ENCODE data around the gene GRK2.

Gene GRK2

DNA sequence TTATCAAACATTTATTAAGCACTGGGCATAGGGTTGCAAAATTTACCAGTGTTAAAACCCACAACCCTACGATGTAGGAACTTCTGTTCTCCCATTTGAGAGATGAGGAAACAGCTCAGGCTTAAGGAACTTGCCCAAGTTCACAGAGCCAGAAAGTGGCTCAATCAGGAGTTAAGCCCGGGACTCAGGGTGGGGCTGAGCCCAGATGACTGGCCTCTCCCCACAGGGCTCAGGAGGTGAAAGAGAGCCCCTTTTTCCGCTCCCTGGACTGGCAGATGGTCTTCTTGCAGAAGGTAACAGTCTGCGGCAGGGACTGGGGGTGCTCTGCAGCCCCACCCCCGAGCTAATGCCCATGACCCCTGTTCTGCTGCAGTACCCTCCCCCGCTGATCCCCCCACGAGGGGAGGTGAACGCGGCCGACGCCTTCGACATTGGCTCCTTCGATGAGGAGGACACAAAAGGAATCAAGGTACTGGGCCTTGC is 17.2 kb downstream of the GRK2 start:
- DNase-seq = no peak

DNA sequence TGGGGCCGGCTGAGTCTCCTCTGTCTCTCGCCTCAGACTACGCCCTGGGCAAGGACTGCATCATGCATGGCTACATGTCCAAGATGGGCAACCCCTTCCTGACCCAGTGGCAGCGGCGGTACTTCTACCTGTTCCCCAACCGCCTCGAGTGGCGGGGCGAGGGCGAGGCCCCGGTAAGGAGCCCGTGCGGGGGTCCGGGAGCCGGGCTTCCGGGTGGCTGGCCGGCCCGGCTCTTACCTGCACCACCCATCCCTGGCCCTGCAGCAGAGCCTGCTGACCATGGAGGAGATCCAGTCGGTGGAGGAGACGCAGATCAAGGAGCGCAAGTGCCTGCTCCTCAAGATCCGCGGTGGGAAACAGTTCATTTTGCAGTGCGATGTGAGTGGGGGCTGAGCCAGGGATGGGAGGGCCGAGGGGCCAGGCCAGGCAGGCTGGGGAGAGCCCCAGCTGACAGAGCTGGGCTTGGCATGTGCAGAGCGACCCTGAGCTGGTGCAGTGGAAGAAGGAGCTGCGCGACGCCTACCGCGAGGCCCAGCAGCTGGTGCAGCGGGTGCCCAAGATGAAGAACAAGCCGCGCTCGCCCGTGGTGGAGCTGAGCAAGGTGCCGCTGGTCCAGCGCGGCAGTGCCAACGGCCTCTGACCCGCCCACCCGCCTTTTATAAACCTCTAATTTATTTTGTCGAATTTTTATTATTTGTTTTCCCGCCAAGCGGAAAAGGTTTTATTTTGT is 18.7 kb downstream of the GRK2 start:
- DNase-seq = no peak

- no peak for DNase-seq
Observed at GRCh38 chr11:67285541-67286498, 19.5 kb downstream of the GRK2 start.

DNA sequence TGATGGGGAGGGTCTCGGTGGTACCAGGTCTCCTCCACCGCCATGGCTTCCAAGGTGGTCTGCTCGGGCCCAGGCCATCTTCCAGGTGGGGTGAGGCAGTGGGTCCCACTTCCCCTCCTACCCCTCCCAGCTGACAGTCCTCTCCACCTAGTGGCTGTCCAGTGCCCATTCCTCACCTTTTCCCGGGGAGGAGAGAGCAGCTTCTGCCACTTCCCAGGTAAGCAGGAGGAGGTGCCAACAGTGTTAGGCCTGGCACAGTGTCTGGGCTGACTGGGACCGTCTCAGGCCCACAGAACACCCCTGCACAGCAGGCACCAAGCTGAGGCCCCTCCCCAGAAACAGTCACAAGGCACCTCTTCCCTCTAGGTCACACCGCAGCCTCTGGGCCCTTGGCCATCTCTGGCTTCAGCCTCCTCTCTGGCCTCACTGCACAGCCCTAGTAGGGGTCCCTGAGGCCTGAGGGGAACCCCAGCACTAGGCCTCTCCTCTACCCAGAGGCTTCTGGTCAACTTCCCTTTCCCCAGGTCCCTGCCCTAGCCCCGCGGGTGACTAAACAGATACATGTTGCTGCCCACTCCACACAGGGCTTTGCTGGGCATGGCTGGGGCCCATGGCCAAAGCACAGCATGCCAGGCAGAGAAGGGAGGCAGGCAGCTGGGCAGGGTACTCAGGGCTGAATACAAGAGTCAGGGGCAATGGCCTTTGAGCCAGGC is 20.5 kb downstream of the GRK2 start:
- no peak for DNase-seq

DNA sequence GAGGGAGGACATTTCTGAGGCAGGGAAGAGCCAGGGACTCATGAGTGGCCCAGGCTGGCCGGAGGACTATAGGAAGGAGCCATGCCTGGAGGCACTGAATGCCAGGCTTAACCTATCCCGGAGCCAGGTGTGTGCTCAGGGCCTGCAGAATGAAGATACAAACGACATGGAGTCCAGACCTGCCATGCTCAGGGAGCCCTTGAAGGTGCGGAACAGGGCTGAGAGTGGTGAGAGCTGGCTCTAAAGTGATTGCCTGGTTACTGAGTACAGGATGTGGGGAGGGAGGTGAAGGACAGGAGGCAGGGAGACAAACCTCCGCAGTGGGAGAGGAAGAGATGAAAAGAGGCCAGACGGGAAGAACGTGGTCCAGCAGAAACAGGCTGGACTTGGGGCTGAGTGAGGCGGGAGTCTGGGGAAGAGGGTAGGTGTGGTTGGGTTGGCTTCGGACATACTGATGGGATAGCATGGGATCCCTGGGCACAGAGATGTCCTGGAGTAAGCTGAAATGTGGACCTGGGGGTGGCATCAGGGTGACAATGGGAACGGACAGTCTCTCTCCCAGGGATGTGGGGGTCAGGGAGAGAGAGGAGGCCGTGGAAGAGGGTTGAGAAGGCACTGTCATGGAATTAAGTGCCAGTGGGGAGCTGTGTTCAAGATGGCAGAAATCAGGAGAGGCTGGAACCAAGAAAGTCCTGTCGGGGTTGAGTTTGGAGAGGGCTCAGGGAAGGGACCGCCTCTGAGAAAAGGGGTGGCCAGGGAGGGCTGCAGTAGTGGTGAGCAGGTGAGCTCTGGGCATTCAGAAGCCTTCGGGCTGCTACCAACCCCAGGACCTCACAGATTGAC is 21.3 kb downstream of the GRK2 start:
- DNase-seq = no peak

GRCh38 chr11:67288198-67288451 is 21.9 kb downstream of the GRK2 start:
- DNase-seq = no peak

GRCh38 chr11:67288452-67289225 is 22.4 kb downstream of the GRK2 start:
- DNase-seq = peak; percentile 95

DNA sequence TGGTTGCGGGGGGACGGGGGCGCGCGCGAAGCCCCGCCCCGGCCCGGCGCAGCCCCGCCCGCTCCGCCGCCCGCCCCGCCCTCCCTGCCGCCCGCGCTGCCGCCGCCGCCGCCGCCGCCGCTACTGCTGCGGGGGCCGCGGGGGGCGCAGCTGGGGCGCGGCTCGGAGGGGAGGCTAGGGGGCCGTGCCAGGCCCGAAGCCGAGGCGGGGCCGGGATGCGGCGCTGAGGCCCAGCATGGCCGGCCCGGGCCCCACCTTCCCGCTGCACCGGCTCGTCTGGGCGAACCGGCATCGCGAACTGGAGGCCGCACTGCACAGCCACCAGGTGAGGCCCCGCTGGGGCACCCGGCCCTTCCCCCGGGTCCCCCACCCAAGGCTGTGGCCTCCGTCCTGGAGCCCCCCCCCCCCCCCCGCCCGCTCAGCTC is 23.0 kb downstream of the GRK2 start, which contains the start of gene ANKRD13D:
ANKRD13D (plus strand) TSS at position 78 of the 425 bp plus-strand sequence; CDS start at position 236, 158 bp downstream.
- DNase-seq = no peak

DNA sequence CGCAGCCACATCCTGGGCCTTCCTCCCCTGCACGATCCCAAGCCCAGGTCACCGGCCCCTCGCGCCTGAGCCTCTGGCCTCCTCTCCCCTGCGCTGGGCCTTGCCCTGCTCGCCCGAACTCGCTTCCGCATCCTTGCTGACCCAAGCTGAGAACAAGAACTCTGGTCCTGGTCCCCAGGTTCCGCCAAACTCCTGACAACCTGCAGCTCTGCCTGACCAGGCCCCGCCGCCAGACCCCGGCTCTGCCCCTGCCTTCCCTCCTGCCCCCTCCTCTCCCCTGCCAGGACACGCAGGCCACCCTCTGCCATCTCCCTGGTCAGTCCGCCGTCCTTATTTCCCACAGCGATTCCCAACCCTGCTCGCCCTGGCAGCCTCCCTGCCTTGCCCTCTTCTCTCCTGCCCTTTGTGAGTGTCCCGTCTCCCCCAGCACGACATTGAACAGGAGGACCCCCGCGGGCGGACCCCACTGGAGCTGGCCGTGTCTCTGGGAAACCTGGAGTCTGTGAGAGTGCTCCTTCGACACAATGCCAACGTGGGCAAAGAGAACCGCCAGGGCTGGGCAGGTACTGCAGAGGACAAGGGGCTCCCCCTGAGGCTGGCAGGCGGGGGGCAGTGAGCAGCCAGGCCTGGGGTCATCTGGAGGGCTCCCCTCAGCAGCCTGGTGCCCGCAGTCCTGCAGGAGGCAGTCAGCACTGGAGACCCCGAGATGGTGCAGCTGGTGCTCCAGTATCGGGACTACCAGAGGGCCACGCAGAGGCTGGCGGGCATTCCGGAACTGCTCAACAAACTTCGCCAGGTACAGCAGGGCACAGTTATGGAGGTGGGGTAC is 23.6 kb downstream of the GRK2 start:
- DNase-seq = no peak

DNA sequence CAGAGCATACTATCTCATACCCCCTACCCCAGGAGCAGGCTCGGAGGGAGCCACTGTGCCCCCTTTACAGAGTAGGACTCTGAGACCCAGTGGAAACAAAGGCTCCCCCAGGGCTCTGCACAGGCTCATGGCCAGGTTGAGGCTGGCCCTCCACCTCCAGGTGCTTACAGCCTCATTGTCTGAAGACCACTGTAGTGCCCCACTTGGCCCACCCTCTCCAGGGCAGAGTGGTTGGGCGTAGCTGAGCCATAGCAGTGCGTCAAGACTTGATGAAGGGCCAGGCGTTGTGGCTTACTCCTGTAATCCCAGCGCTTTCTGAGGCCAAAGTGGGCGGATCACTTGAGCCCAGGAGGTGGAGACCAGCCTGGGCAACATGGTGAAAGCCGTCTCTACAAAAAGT is 24.5 kb downstream of the GRK2 start:
- no peak for DNase-seq

GRCh38 chr11:67291481-67292381 is 25.5 kb downstream of the GRK2 start:
- DNase-seq = no peak

DNA sequence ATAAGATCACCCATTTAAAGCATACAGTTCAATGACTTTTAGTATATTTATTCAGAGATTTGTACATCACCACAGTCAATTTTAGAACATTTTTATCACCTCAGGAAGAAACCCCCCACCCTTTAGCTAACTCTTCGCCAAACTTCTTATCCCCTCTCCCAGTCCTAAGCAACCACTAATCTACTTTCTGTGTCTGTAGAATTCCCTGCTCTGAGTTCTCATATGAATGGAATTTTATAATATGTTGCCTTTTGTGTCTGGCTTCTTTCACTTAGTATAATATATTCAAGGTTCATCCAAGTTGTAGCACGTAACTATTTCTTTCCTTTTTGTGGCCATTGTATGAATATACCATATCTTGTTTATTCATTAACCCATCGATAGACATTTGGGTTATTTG is 26.4 kb downstream of the GRK2 start:
- DNase-seq = no peak

DNA sequence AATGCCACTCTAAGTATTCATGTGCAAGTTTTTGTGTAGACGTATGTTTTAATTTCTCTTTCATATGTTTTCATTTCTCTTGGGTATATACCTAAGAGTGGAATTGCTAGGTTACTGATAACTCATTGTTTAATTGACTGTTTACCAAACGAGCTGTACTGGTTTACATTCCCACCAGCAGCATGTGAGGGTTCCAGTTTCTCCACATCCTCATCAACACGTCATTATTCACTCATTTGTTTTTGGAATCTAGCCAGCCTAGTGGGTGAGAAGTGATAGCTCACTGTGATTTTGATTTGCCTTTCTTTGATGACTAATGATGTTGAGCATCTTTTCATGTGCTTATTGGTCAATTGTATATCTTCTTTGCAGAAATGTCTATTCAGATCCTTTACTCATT is 26.8 kb downstream of the GRK2 start:
- no peak for DNase-seq

DNA sequence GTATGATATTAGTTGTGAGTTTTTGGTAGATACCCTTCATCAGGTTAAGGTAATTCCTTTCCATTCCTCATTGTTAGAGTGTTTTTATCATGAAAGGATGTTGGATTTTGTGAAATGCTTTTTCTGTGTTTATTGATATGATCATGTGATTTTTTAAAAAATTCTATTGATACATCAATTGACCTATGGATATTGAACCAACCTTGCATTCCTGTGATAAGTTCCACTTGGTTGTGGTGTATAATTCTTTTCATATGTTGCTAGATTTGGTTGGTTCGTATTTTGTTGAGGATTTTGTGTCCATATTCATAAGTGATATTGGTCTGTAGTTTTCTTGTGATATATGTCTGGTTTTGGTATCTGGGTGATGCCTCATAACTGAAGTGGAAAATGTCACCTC is 29.6 kb downstream of the GRK2 start:
- DNase-seq = no peak

- no peak for DNase-seq
Observed at GRCh38 chr11:67298786-67299185, 32.5 kb downstream of the GRK2 start.

GRCh38 chr11:67299471-67300191 is 33.4 kb downstream of the GRK2 start:
- peak; percentile 61 for DNase-seq

GRCh38 chr11:67300256-67300755 is 34.0 kb downstream of the GRK2 start:
- peak; percentile 49 for DNase-seq

DNA sequence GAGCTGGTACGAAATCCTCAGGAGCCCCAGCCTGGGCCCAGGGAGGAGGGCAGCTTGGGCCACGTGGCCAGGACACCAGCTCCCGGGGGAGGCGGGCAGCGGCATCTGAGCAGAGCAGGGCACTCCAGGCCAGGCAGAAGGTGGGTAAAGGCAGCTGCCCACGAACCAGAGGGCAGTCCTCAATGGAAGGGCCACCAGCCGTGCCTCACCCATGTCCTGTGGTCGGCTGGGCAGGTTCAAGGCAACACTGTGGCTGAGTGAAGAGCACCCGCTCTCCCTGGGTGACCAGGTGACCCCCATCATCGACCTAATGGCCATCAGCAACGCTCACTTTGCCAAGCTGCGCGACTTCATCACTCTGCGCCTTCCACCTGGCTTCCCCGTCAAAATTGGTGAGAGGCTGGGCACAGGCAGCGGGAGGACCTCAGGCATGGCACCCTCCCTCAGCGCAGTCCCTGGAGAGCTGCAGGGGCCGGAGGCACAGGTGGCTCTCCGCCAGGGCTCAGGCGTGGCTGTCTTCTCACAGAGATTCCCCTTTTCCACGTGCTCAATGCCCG is 34.6 kb downstream of the GRK2 start:
- peak; percentile 60 for DNase-seq
